Measurements from ENCODE around the gene PCDH15.

DNA sequence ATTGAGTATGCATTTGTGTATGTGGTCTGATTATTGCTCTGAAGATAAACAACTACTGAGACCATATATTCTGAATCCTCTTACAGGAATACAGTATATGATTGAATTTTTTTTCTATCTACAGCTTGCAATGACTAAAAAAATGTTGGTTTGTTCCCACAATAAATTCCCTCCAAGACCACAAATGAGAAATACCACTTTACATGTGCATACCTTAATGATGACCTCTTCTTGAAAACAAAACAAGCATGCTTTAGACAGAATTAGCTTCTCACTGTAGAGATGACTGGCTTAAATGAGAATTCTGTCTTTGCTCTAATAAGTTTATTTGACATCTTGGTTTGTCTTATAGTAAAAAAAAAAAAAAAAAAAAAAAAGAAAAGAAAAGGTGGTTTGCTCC lies 241.5 kb downstream of the PCDH15 start:
- TF ChIP-seq, protein P1, sequence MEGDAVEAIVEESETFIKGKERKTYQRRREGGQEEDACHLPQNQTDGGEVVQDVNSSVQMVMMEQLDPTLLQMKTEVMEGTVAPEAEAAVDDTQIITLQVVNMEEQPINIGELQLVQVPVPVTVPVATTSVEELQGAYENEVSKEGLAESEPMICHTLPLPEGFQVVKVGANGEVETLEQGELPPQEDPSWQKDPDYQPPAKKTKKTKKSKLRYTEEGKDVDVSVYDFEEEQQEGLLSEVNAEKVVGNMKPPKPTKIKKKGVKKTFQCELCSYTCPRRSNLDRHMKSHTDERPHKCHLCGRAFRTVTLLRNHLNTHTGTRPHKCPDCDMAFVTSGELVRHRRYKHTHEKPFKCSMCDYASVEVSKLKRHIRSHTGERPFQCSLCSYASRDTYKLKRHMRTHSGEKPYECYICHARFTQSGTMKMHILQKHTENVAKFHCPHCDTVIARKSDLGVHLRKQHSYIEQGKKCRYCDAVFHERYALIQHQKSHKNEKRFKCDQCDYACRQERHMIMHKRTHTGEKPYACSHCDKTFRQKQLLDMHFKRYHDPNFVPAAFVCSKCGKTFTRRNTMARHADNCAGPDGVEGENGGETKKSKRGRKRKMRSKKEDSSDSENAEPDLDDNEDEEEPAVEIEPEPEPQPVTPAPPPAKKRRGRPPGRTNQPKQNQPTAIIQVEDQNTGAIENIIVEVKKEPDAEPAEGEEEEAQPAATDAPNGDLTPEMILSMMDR (IDR thresholded peaks at IDR 0.05 in 4 of 5, conservative IDR thresholded peaks at IDR 0.05 in 1 of 5) = no peak
- no peak for TF ChIP-seq POLR2A (IDR thresholded peaks at IDR 0.05)
